Hippocampal formation (tissue), 2 donors: ENCODE measurements around the gene GAB3.
"Not testable (repeated sequence)": the region's sequence is repeated elsewhere in the genome, so short reads cannot be mapped to it uniquely, and the experiment has no call there.

Experiments
- DNase-seq, 2 donors: peaks; one replicate each; lab custom pipeline; 2025; lab: John Stamatoyannopoulos, UW

GAB3 gene

DNA sequence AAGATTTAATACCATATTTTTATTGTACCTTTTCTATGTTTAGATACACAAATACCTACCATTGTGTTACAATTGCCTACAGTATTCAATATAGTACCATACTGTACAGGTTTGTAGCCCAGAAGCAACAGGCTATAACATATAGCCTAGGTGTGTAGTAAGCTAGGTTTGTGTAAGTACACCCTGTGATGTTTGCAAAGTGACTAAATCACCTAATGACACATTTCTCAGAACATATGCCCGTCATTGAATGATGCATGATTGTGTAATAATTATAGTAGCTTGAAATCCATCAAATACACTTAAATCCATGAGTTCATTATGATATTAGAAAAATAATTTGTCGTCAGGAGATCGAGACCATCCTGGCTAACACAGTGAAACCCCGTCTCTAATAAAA, 30.8 kb downstream of the GAB3 start:
- no peak for DNase-seq

DNA sequence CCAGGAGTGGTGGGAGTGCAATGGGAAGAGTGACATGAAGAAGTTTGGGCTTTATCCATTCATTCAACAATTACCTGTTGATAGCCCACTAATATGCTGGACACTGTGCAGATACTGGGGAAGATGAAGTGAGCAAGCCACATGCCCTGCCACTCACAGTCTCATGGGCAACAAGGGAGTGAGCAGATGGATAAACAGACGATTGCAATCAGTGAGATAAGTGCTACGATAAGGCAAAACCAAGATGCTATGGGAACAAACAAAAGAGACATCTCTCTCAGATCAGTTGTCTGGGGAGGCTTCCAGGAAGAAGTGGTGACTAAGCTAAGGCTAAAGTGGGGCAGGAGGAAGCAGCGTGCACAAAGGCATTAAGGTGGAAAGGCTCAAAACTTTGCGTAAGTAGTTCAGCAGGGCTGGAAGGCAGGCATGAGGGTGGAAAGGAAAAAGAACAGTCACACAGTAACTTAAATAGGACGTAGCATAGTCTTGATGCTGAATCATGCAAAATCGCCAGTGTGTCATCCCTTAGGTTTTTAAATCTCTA, 31.7 kb downstream of the GAB3 start:
- DNase-seq: no peak

DNA sequence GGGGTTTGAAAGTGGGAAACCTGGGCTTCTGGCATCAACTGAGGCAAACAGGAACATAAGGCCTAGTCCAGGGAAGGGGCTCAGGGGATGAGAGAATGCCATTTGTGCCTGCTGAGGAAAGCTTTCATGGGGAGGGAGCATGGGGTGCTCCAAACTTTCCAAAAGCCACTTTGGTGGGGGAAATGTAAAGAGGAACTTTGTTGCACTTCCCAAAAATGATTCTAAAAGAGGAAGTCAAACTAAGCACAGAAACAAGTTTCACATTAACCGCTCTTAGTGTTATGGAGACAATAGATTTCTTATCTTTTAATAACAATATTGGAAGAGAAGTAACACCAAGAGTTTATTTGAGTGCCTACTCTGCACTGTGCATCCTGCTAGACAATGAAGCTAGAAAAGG, 32.3 kb downstream of the GAB3 start:
- no peak for DNase-seq

DNA sequence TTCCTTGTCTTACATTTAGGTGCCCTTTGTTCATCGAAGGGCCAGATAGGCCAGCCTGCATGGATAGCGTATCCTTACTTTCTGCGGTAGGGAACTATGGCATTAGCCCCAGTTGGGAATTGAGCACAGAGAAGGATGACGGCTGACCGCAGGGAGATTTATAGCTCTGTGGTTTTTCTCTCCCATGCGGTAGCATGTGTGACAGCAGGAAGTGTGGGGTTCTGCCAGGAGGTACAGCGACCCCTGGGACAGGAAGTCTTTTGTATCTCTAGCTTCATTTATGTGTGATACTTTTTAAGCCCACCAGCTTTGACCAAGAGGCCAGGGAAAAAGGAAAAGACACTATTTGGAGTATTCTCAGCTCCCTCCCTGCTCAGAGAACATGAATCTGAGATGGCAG, 33.1 kb downstream of the GAB3 start:
- no peak for DNase-seq

DNA sequence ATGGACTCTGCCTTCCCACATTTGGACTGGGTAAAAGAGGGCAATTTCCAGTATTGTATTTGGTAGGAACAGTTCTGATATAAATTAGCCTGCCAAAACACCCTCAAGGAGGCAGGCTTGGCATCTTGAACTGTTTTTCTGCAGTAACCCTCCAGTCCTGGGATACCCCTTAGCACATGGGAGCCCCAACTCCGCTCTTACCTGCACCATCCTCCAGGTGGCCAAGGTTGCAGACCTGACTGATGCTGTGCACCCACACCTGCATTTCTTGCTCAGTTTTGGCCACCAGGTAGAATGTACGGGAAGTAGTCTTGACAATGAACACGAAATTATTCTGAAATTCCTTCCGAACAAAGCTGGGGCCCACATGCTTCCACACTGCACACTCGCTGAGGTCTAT, 35.1 kb downstream of the GAB3 start:
- no peak for DNase-seq

DNA sequence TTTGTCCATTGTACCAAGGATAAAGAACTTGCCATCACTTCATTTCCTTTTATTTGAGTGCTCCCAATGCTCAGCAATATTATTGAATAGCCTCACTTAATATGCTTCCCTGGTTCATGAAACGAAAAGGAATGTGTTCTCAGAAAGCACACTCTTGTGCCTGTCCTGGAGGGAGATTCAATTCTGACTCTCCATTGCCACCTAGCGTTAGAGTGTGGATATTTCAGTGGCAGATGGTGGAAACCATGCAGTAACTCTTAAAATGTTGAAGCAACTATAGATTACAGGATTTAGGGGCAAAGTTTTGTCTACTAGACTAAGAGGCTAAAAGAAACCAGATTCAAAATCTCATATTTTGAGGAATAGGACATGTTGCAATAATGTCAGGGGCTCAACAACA, 36.0 kb downstream of the GAB3 start:
- DNase-seq: peak; percentile 26 to 50

DNA sequence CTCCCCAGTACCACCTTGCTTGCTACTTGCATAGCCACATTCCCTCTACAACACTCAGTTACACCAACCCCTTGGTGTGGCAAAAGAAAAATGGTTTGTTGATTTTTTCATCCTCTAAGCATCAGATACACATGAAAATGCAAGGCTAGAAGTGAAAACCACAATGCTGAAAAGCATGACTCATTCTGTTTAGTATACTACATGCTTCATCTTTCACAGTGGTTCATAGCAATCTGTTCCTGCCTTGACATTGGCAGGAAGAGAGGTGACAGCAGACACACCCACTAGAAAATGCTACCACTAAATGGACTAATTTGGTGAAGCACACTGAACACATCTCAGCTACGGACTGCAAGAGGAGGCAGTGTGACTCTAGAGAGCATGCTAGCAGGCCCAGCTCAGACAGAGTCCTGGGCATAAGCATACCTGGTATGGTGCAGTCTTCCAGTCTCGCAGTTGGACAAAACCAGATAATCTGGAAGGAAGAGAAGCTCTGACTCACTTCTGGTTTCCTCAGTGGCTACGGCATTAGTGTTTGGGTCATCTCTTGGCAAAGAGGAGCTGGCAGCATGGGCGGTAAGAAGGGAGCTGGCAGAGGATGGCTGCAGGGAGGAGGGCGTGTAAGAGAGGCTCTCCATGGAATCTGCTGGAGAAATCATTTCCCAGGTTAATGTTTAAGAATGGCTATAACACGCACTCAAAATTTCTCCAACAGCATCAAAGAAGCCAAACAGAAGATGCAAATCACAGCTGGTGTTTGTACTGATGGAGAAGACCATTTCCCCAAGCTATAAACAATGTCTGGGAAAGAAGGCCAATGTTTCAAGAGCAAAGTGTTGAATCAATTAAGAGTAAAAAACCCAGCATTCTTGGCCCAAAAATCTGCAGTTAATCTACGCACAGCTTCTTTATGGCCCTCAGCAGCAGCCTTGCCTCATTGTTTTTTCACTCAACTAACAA, 37.8 kb downstream of the GAB3 start:
- no peak for DNase-seq

DNA sequence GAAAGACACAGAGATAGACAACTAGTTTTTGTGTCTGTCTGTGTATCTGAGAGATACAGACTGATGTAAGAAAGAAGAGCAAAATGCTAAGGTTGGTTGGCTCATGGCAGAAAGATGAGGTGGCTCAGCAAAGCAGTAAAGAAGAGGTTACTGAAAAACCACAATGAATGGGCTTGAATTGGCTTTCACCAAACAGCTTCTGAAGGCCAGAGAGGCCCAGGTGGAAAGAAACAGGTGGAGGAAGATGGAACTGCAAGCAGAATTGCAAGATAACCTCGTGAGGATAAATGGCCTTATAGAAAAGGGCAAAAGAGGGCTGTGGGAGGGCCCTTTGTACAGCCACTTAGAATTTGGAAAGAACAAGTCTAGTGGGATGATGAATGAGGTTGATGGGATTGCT, 39.6 kb downstream of the GAB3 start:
- no peak for DNase-seq

DNA sequence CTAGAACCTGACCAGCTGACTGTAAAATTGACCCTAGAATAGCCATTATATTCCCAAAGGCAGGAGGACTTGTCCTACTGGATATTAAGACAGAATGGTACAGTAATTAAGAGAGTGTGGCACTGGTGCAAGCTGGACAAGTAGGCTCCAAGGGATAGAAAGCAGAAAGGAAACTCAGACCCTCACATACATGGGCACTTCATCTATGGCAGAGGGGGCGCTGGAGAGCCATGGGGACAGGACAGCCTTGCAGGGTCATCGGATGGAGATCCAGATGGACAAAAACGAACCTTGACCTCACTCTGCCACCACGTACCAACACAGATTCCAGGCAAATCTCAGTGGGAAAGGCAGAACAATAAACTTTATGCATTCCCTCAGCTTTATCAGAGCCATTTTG, 40.6 kb downstream of the GAB3 start:
- DNase-seq: no peak

DNA sequence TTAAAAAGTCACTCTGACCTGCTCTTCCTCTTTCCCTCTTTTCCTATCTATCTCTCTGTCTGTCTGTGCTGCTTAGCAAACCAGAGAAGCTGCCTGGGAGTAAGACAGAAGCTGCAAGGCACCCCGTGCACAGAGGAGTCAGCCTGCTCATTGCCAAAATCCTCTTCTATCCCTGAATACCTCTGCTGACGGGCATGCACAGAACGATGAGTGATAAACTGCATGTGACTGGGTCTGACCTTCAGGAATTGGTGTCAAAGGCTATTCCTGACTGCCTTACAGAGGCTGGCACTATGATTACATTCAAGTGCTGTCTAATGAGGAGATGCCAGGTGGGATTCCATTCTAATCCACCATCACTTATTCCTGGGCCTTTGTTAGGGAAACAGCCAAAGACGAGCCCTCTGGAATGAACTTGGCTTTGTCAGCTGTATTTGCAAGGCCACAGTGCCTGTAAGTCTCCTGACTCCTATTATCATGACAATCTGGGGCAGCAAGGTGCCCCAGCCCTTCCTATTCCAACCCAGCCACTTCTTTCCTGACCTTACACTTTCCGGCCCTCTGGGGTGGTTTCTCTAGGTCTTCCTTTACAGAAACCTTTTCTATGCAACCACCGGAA, 52.1 kb downstream of the GAB3 start:
- DNase-seq: no peak

DNA sequence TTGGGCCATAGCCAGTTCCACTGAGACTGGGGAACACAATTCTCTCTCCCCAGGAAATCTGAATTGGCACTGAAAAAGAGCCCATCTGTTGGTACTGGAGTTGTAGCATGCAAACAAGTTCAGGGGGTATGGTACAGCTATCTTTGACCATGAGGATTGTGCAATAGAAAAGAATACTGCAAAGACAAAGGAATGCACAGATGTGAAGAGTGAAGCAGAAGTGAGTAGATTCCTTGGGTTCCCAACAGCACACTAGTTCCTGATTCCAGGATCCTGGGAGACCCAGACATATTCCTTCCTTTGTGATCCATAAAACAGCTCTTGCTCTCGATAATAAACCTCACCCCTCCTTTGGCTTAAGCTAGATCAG, 54.2 kb downstream of the GAB3 start:
- DNase-seq: no peak

DNA sequence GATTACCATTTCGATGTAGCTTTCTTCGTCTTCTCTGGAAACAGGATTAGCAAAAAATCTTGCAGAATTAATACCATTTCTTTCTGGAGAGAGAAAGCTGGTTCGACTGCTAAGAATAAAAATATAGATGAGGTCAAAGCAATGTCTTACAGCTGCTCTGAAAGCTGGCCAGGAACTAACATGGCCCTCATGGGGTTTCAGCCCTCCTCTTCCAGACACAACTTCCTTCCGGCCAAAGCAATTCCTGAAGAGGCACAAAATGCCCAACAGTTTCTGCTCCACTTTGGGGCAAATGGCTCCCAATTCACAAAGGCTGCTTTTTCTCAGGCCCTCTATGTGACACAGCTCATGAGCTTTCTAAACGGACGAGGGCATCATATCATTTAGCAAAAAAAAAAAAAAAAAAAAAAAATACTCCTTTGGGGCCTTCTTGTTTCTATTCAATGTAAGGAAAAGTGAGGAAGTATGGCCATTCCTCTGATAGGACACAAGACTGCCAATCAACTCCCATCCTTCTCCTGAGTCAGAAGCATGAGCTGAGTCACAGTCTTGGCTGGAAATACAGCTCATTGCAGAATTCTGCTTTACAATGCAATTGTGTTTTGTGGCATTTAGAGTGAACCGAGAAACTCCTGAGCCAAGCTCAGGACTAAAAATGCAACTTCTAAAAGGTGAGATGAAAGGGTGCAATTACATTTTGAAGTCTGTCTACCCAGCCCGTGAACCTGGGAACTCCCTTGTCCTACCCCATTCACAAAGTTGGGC, 54.8 kb downstream of the GAB3 start:
- no peak for DNase-seq

DNA sequence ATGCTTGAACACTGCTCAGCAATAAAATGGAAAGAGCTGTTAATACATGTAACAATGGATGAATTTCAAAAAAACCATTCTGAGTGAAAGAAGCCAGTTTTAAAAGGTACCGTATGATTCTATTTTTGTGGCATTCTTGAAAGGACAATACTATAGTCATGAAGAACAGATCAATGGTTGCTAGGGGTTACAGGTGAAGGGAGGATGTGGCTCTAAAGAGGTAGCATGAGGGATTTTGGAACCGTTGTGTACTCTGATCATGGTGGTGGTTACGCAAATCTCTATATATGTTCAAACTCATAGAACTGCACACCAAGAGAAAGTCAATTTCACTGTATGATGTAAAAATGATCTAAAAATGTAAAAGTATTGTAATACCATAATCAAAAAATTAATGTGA, 57.5 kb downstream of the GAB3 start:
- no peak for DNase-seq

DNA sequence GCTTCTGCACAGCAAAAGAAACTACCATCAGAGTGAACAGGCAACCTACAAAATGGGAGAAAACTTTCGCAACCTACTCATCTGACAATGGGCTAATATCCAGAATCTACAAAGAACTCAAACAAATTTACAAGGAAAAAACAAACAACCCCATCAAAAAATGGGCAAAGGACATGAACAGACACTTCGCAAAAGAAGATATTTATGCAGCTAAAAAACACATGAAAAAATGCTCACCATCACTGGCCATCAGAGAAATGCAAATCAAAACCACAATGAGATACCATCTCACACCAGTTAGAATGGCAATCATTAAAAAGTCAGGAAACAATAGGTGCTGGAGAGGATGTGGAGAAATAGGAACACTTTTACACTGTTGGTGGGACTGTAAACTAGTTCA, 60.4 kb downstream of the GAB3 start:
- DNase-seq: not testable (repeated sequence)

DNA sequence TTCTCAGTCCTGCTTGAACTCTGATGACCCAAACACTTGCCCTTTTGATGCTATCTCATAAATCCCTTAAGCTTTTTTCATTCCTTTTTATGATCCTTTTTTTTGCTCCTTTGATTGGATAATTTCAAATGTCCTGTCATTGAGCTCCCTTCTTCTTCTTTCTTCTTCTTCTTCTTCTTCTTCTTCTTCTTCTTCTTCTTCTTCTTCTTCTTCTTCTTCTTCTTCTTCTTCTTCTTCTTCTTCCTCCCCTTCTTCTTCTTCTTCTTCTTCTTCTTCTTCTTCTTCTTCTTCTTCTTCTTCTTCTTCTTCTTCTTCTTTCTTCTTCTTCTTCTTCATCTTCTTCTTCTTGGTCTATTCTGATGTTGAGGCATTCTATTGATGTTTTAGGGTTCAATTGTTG, 78.8 kb downstream of the GAB3 start:
- DNase-seq: not testable (repeated sequence)

DNA sequence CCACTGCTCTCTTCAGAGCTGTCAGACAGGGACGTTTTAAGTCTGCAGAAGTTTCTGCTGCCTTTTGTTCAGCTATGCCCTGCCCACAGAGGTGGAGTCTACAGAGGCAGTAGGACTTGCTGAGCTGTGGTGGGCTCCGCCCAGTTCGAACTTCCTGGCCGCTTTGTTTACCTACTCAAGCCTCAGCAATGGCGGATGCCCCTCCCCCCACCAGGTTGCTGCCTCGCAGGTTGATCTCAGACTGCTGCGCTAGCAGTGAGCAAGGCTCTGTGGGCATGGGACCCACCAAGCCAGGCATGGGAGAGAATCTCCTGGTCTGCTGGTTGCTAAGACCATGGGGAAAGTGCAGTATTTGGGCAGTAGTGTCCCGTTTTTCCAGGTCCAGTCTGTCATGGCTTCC, 80.0 kb downstream of the GAB3 start:
- DNase-seq: not testable (repeated sequence)

DNA sequence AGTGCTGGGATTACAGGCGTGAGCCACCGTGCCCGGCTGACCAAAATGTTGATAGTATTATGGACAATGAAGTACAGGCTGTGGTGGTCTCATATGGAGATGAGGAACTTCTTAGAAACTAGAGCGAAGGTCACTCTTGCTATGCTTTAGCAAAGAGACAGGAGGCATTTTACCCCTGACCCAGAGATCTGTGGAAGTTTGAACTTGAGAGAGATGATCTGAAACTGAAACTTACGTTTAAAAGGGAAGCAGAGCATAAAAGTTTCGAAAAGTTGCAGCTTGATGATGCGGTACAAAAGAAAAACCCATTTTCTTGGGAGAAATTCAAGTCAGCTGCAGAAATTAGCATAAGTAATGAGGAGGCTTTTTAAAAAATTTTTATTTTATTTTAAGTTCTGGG, 89.0 kb downstream of the GAB3 start:
- no peak for DNase-seq

DNA sequence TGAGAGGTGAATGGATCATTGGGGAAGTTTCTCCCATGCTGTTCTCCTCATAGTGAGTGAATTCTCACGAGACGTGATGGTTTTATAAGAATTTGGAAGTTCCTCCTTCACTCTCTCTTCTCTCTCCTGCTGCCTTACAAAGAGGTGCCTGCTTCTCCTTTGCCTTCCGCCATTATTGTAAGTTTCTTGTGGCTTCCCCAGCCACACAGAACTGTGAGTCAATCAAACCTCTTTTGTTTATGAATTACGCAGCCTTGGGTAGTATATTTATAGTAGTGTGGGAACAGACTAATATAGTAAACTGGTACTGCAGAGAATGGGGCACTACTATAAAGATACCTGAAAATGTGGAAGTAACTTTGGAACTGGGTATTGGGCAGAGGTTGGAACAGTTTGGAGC, 89.7 kb downstream of the GAB3 start:
- DNase-seq: no peak

DNA sequence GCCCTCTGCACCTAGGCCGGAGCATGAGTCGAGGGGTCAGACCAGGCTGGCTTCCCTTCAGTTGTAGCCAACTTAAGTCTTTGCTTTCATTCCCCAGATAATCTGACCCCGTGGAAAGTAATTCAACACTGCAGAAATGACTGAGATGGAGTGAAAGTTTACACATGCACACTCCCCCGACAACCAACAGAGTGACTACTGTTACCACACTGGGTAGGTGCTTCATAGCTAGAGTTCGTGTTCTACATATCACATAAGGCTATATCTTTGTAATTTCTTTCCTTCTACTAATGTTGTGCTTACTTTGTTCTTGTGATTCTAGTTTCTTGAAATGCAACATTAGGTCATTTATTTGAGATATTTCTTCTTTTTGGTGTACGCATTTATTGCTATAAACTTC, 90.3 kb downstream of the GAB3 start:
- no peak for DNase-seq

DNA sequence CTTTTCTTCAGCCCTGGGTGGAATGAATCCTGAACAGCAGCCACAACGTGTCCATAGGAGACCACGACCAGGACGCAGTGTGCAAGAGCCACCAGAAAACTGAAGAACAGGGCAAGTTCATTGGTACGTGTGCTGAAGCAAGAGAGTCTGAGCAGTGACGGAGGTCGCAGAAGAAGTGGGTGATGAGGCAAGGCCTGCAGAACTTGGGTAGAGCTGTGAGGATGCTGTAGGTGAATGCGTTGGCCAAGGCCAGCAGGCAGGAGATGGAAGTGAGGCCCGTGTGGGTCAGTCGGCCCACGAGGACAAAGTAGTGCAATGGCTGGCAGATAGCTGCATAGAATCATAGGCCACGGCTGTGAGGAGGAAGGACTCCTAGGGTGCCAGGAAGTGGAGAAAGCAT, 91.9 kb downstream of the GAB3 start:
- DNase-seq: no peak

DNA sequence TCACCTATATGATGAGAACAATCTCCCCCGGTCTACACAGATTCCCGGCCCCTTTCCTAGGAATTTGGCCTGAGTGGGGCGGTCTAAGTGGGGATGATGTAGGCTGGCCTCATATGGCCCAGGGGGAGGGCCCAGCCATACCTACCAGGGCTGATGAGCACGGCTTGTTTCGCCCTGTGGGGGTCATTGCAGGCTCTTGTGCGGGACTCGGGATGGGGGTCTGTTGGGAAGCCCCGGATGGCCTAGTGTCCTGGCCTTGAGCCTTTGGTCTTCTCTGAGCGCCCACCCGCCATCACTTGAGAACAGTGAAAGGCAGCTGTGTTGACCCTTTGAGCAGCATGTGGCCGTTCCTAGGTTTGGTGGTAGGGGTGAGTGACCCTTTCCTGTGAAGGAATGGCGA, 92.7 kb downstream of the GAB3 start:
- DNase-seq: no peak

DNA sequence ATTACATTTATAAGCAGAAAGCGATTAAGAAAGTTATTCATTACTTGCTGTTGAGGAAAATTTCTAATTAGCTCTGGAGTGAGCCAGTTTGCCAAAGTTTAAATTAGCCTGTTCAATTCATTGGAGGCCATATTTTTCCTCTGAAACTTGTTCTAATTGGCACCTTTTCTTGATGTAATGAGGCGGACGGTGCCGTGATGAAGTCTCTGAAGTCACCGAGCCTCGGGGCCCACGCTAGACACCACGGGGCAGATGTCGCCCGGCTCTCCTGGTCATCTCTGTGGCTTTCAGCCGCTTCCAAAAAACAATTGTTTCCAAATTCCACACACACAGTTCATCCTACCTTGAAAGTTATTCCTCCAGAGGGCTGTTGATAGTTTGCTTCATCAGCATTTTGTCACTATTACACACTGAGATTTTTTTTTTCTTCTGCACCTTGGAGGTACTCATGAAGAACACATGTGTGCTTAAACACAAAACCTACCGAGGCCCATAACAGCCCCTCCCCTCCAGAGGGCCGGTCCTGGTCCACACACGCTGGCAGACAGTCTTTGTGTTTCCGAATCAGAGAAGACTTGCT, 93.6 kb downstream of the GAB3 start:
- no peak for DNase-seq
